NB4 (cell line): ENCODE results near the gene EIF3K.

Experiments used
- CTCF ChIP-seq: IDR thresholded peaks from one replicate; pipeline ENCODE4 v1.5.1; 2012; ENCODE audit warnings: low read depth, low read length
- MAX ChIP-seq: IDR thresholded peaks from 2 replicates; pipeline ENCODE4 v1.6.1; 2011; ENCODE audit warnings: low read depth, low read length
- MYC ChIP-seq: IDR thresholded peaks from 2 replicates; pipeline ENCODE4 v1.6.1; 2011; ENCODE audit warnings: low read depth, low read length

- no peak for TF ChIP-seq MYC
- TF ChIP-seq CTCF, result no peak
- no peak for TF ChIP-seq MAX
Observed at GRCh38 chr19:38670921-38671398, 52.0 kb downstream of the EIF3K start.
